Natural killer cell (primary cell): ENCODE measurements around the gene SPINK4. TPM values are rescaled to one million over a fixed set of nuclear protein-coding genes. Genes with fewer than 3 reads are reported as not detected.

Experiments
- ATAC-seq, 3 donors: fragments of 150-1000 bp in 2 of 3; fragments of 200-7000 bp in 1 of 3; cut with Tn5 transposase; 1 replicate in 1 of 3; 2 replicates in 2 of 3; pipeline ENCODE4 v1.10.0; 2021; ENCODE audit warnings: mild to moderate bottlenecking in 2 of 3, moderate library complexity in 2 of 3
- DNase-seq, 2 donors: peaks; one replicate each; pipeline versions ENCODE4 v3.0.0 to v3.0.0-alpha.2; 2013 to 2021; ENCODE audit warnings: mixed read lengths in 1 of 2
- H3K27ac ChIP-seq: one replicate; pipeline ENCODE4 v1.5.1; 2013; ENCODE audit warnings: mild to moderate bottlenecking, low read length
- H3K27me3 ChIP-seq: one replicate; pipeline ENCODE4 v1.6.1; 2013; ENCODE audit warnings: low read length; ENCODE audit not compliant: control insufficient read depth, insufficient read depth
- H3K36me3 ChIP-seq: one replicate; pipeline ENCODE4 v1.6.1; 2013; ENCODE audit warnings: low read length; ENCODE audit not compliant: control insufficient read depth, insufficient read depth
- H3K4me1 ChIP-seq: one replicate; pipeline ENCODE4 v1.6.1; 2013; ENCODE audit warnings: low read length; ENCODE audit not compliant: control insufficient read depth, insufficient read depth
- H3K4me3 ChIP-seq: one replicate; pipeline ENCODE4 v1.5.1; 2013; ENCODE audit warnings: low read length
- H3K9me3 ChIP-seq: one replicate; pipeline ENCODE4 v1.6.1; 2013; ENCODE audit warnings: low read length; ENCODE audit not compliant: control insufficient read depth, insufficient read depth
- H3K27ac Mint-ChIP-seq, 2 donors: one replicate each; pipeline ENCODE4 v1.8.0; 2022; ENCODE audit warnings: mild to moderate bottlenecking in 2 of 2, mixed read lengths in 2 of 2, moderate library complexity in 1 of 2
- H3K27me3 Mint-ChIP-seq, 2 donors: one replicate each; pipeline ENCODE4 v1.8.0; 2022; ENCODE audit warnings: low read depth in 2 of 2, mixed read lengths in 2 of 2
- H3K36me3 Mint-ChIP-seq: one replicate; pipeline ENCODE4 v1.8.0; 2022; ENCODE audit warnings: mixed read lengths
- H3K4me1 Mint-ChIP-seq, 2 donors: one replicate each; pipeline ENCODE4 v1.8.0; 2022; ENCODE audit warnings: mixed read lengths in 2 of 2
- H3K4me3 Mint-ChIP-seq: one replicate; pipeline ENCODE4 v1.8.0; 2022; ENCODE audit warnings: mild to moderate bottlenecking, moderate library complexity, mixed read lengths
- H3K9me3 Mint-ChIP-seq, 2 donors: one replicate each; pipeline ENCODE4 v1.8.0; 2022; ENCODE audit warnings: mixed read lengths in 2 of 2
- CTCF ChIP-seq: fragments of 200-600 bp; IDR thresholded peaks from one replicate; pipeline ENCODE4 v1.8.0; 2022; ENCODE audit warnings: antibody characterized with exemption
- WGBS: methylation state at CpG from one replicate; pipeline ENCODE4 v1.1.7; 2013; ENCODE audit warnings: missing lambda C conversion rate; ENCODE audit not compliant: insufficient coverage; 5-methylcytosine and 5-hydroxymethylcytosine counted together
- intact Hi-C: fragments of 100-400 bp; cut with micrococcal nuclease; formaldehyde crosslinking; loops from one replicate; pipeline ENCODE4 v1.14.2; 2022
- total RNA-seq, 4 donors: library from RNA; stranded (reverse); fragments of 120-200 nt in 1 of 4; gene quantifications; one replicate each; pipeline versions ENCODE4 v1.2.3 to v1.2.4, GENCODE V29; 2013 to 2022

SPINK4 gene
- total RNA-seq, 3 donors from 2014 or later (not counting 1 experiment from before 2014, with no cell fraction given) = not detected

DNA sequence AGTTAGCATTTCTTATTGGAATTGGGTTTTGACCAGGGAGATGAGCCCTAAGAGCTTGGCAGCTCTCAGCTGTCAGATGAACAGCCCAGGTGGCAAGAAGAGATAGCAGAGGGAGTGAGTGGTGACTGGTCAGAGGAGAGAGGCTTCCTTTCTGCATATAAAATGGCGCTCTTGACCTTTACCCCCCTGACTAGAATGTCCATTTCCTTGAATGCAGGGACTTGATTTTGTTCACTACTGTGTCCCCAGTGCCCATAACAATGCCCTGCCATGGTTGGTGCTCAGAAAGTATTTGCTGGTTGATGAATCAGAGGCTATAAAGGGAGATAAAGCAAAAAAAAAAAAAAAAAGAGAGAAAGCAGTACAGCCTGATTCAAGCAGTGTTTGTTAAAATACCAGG, 32.1 kb downstream of the SPINK4 start:
- H3K9me3 ChIP-seq = no peaks in the 10 kb centered on the region
- H3K36me3 ChIP-seq = peaks cover 53% of the 10 kb centered on the region
- no peak overlapping the region for H3K27ac ChIP-seq
- Mint-ChIP-seq H3K4me3 (no peak overlapping the region), H3K27ac (no peak overlapping the region), H3K36me3 (peaks cover 9% of the 10 kb centered on the region), H3K27me3 (no peaks in the 10 kb centered on the region), H3K9me3 (no peaks in the 10 kb centered on the region), H3K4me1 (peaks cover 5 to 7% of the 10 kb centered on the region in 2 donors)
- no peaks in the 10 kb centered on the region for H3K4me1 ChIP-seq
- WGBS = 100% methylated on average over 1 of the region's 1 CpG
- no peak for TF ChIP-seq CTCF
- DNase-seq (no peak), ATAC-seq (no peak)
- intact Hi-C loops = no loop called here
- no peaks in the 10 kb centered on the region for H3K27me3 ChIP-seq
- no peak overlapping the region for H3K4me3 ChIP-seq

GRCh38 chr9:33273266-33273971, 33.5 kb downstream of the SPINK4 start:
- Histone ChIP-seq H3K9me3 (no peaks in the 10 kb centered on the region), H3K27me3 (no peaks in the 10 kb centered on the region), H3K27ac (no peak overlapping the region), H3K4me3 (no peak overlapping the region), H3K4me1 (no peaks in the 10 kb centered on the region), H3K36me3 (peaks cover 64% of the 10 kb centered on the region)
- ATAC-seq (no peak), DNase-seq (no peak)
- TF ChIP-seq CTCF = no peak
- 100% methylated on average over 1 of the region's 3 CpGs for WGBS
- Mint-ChIP-seq H3K9me3 (no peaks in the 10 kb centered on the region), H3K36me3 (peaks cover 23% of the 10 kb centered on the region), H3K4me1 (peaks cover 0 to 7% of the 10 kb centered on the region in 2 donors), H3K4me3 (no peak overlapping the region), H3K27me3 (no peaks in the 10 kb centered on the region), H3K27ac (peak overlapping the region; percentile 33 to 46)
- intact Hi-C loops = no loop called here

- TF ChIP-seq CTCF = no peak
- Histone ChIP-seq H3K9me3 (no peaks in the 10 kb centered on the region), H3K36me3 (peaks cover 69% of the 10 kb centered on the region), H3K27me3 (no peaks in the 10 kb centered on the region), H3K27ac (no peak overlapping the region), H3K4me1 (no peaks in the 10 kb centered on the region), H3K4me3 (no peak overlapping the region)
- Mint-ChIP-seq H3K4me3 (no peak overlapping the region), H3K27ac (peak overlapping the region in 1 of 2 donors; percentile 46), H3K36me3 (peaks cover 25% of the 10 kb centered on the region), H3K27me3 (no peaks in the 10 kb centered on the region), H3K4me1 (peaks cover 0 to 7% of the 10 kb centered on the region in 2 donors), H3K9me3 (no peaks in the 10 kb centered on the region)
- WGBS = 97% methylated on average over 2 of the region's 2 CpGs
- DNase-seq (no peak), ATAC-seq (no peak)
- intact Hi-C loops = no loop called here
These were observed 34.0 kb downstream of the SPINK4 start for GRCh38 chr9:33273972-33274328.

DNA sequence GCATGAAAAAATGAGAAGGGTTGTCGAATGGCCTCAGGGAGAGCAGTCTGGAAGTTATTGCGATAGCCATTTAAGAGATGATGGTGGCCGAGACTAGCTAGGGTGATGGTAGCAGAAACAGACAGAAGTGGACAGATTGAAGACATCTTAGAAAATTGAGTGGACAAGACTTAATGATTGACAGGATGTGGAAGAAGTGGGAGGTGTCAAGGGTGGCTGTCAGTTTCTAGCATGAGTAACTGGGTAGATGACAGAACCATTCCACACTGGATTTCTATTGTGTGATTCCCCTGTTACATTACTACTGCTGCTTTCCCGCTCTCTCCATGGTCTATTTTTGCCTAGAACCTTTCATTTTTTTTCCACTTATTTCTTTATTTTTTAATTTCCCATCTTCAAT, 37.5 kb downstream of the SPINK4 start:
- no peak overlapping the region for H3K4me3 ChIP-seq
- Mint-ChIP-seq H3K9me3 (no peaks in the 10 kb centered on the region), H3K27me3 (no peaks in the 10 kb centered on the region), H3K4me1 (peaks cover 0 to 7% of the 10 kb centered on the region in 2 donors), H3K4me3 (no peak overlapping the region), H3K36me3 (peaks cover 25% of the 10 kb centered on the region), H3K27ac (no peak overlapping the region)
- 97% methylated on average over 4 of the region's 4 CpGs for WGBS
- intact Hi-C loops = no loop called here
- no peaks in the 10 kb centered on the region for H3K4me1 ChIP-seq
- no peak for TF ChIP-seq CTCF
- H3K27ac ChIP-seq = no peak overlapping the region
- H3K9me3 ChIP-seq = no peaks in the 10 kb centered on the region
- no peaks in the 10 kb centered on the region for H3K27me3 ChIP-seq
- H3K36me3 ChIP-seq = peaks cover 77% of the 10 kb centered on the region
- ATAC-seq (no peak), DNase-seq (no peak)
